Endothelial cell of umbilical vein (primary cell): ENCODE measurements around the gene C12orf57. TPM values are rescaled to one million over a fixed set of nuclear protein-coding genes. Genes with fewer than 3 reads are reported as not detected.

Experiments
- BruUV-seq: library from RNA; stranded (reverse); fragments of 400-500 nt; replicated peaks from 2 replicates; lab custom pipeline; 2021; lab: Mats Ljungman, UMichigan
- CTCF ChIA-PET: fragments of 300-600, 350-600 bp; sonication (Branson Sonifier 250); formaldehyde crosslinking; loops from one replicate; lab custom pipeline; 2021; ENCODE audit warnings: antibody characterized with exemption, inconsistent platforms; lab: Charles Lee
- POLR2A ChIA-PET: fragments of 300-600, 350-600 bp; sonication (Branson Sonifier 250); formaldehyde crosslinking; loops from one replicate; lab custom pipeline; 2021; ENCODE audit warnings: antibody characterized with exemption, inconsistent platforms; lab: Charles Lee
- DNase-seq: peaks from one replicate; pipeline ENCODE4 v3.0.0-alpha.2; 2011; ENCODE audit warnings: low read depth, low spot score
- FAIRE-seq: peaks from 2 replicates; lab custom pipeline; 2011; peaks lifted over from hg19 to GRCh38; lab: Jason Lieb, UNC
- H2AFZ ChIP-seq: 2 replicates; pipeline ENCODE4 v1.6.0; 2012; ENCODE audit warnings: low read depth, low read length, control low read depth, inconsistent platforms
- H3K27ac ChIP-seq: 2 replicates; pipeline ENCODE4 v1.5.1; 2011; ENCODE audit warnings: low read depth, mild to moderate bottlenecking, control low read depth, low read length, moderate library complexity; ENCODE audit not compliant: insufficient read depth
- H3K27me3 ChIP-seq, 2 experiments: 2 replicates each; pipeline versions ENCODE4 v1.6.0 to v1.6.1; 2011; ENCODE audit warnings: low read length in 2 of 2, mixed read lengths in 1 of 2; ENCODE audit not compliant: control insufficient read depth in 2 of 2, insufficient read depth in 2 of 2
- H3K36me3 ChIP-seq, 2 experiments: 2 replicates in 1 of 2; 3 replicates in 1 of 2; pipeline ENCODE4 v1.5.1; 2011; ENCODE audit warnings: low read length in 2 of 2, mild to moderate bottlenecking in 1 of 2, moderate library complexity in 1 of 2; ENCODE audit not compliant: control insufficient read depth in 2 of 2, insufficient read depth in 2 of 2; ENCODE audit errors: extremely low read depth in 1 of 2
- H3K4me1 ChIP-seq: 3 replicates; pipeline ENCODE4 v1.5.1; 2011; ENCODE audit warnings: mild to moderate bottlenecking, low read length; ENCODE audit not compliant: control insufficient read depth, insufficient read depth; ENCODE audit errors: extremely low read depth
- H3K4me2 ChIP-seq: 2 replicates; pipeline ENCODE4 v1.6.1; 2011; ENCODE audit warnings: low read length, control low read depth, mixed read lengths; ENCODE audit not compliant: insufficient read depth
- H3K4me3 ChIP-seq, 3 experiments: fragments of 200-600 bp in 1 of 3; sonication (generic), shearing (Covaris generic) in 1 of 3; replicated peaks in 1 of 3; 2 replicates each; pipeline ENCODE4 v1.5.1; 2011 to 2016; ENCODE audit warnings: control low read depth in 3 of 3, low read length in 3 of 3, mild to moderate bottlenecking in 2 of 3, inconsistent platforms in 1 of 3, low read depth in 1 of 3, moderate library complexity in 1 of 3; ENCODE audit not compliant: insufficient read depth in 1 of 3
- H3K79me2 ChIP-seq: 2 replicates; pipeline ENCODE4 v1.6.0; 2012; ENCODE audit warnings: low read length, inconsistent platforms; ENCODE audit not compliant: control insufficient read depth, insufficient read depth
- H3K9ac ChIP-seq: replicated peaks from 2 replicates; pipeline ENCODE3; 2011; ENCODE audit warnings: low read length, control low read depth; ENCODE audit not compliant: insufficient read depth; ENCODE audit errors: extremely low read depth
- H3K9me1 ChIP-seq: replicated peaks from 3 replicates; pipeline ENCODE4 v1.6.0; 2011; ENCODE audit warnings: mild to moderate bottlenecking, low read length; ENCODE audit not compliant: control insufficient read depth, insufficient read depth; ENCODE audit errors: extremely low read depth
- H3K9me3 ChIP-seq: replicated peaks from 2 replicates; pipeline ENCODE4 v1.5.1; 2012; ENCODE audit warnings: low read length, inconsistent platforms; ENCODE audit not compliant: control insufficient read depth, insufficient read depth
- H4K20me1 ChIP-seq: replicated peaks from 2 replicates; pipeline ENCODE3; 2011; ENCODE audit warnings: mild to moderate bottlenecking, low read length; ENCODE audit not compliant: control insufficient read depth, insufficient read depth; ENCODE audit errors: extremely low read depth
- CTCF ChIP-seq, 2 donors: IDR thresholded peaks; 1 replicate in 1 of 2; 2 replicates in 1 of 2; pipeline ENCODE4 v1.5.1; 2011; ENCODE audit warnings: low read length in 2 of 2, mild to moderate bottlenecking in 2 of 2, moderate library complexity in 2 of 2, control low read depth in 1 of 2, inconsistent platforms in 1 of 2, low read depth in 1 of 2; ENCODE audit not compliant: insufficient read depth in 1 of 2; ENCODE audit errors: extremely low read depth in 1 of 2
- FOS ChIP-seq: IDR thresholded peaks from 2 replicates; pipeline ENCODE4 v1.6.1; 2011; ENCODE audit warnings: mild to moderate bottlenecking, low read length, moderate library complexity, borderline replicate concordance; ENCODE audit not compliant: insufficient read depth
- GATA2 ChIP-seq: IDR thresholded peaks from 2 replicates; pipeline ENCODE4 v1.7.0; 2011; ENCODE audit warnings: low read depth, mild to moderate bottlenecking, moderate library complexity, mixed read lengths, low read length; ENCODE audit not compliant: insufficient read length, insufficient read depth
- JUN ChIP-seq: IDR thresholded peaks from 2 replicates; pipeline ENCODE4 v1.6.1; 2011; ENCODE audit warnings: borderline replicate concordance, low read depth; ENCODE audit not compliant: insufficient read length, insufficient read depth
- MAX ChIP-seq: IDR thresholded peaks from 2 replicates; pipeline ENCODE4 v1.6.1; 2011; ENCODE audit not compliant: insufficient read depth, insufficient read length
- MYC ChIP-seq: IDR thresholded peaks from one replicate; pipeline ENCODE4 v1.6.1; 2011; ENCODE audit warnings: mild to moderate bottlenecking, low read depth, low read length
- POLR2A ChIP-seq: IDR thresholded peaks from 2 replicates; pipeline ENCODE4 v1.6.1; 2012; ENCODE audit warnings: low read depth, mild to moderate bottlenecking, control low read depth, low read length
- dilution Hi-C: fragments of 300-500 bp; cut with MboI; formaldehyde crosslinking; loops from one replicate; pipeline ENCODE4 v1.15.0; 2019; ENCODE audit warnings: low sequenced_read_pairs; ENCODE audit not compliant: extremely low pct_ligation_motif_present
- intact Hi-C: fragments of 100-400 bp; cut with micrococcal nuclease; formaldehyde crosslinking; loops from one replicate; pipeline ENCODE4 v1.10.0; 2022
- polyA plus RNA-seq, 4 experiments: library from polyadenylated mRNA; depleted of rRNA in 3 of 4; stranded (reverse) in 3 of 4; unstranded in 1 of 4; fragments of >200 nt; gene quantifications; 2 replicates each; pipeline versions ENCODE4 v1.2.1 to v1.2.3, GENCODE V29; 2011 to 2012; ENCODE audit warnings: missing spikeins in 1 of 4
- total RNA-seq: library from RNA; stranded (reverse); gene quantifications from 2 replicates; pipeline ENCODE4 v1.2.3, GENCODE V29; 2021

The C12orf57 gene
- total and polyA plus RNA-seq, 2 donors (not counting 3 experiments of a cell fraction or from before 2014, with no cell fraction given) = 167 to 729 TPM

GRCh38 chr12:6939191-6939540, 4.7 kb upstream of the C12orf57 start:
- no peak overlapping the region for H3K4me2 ChIP-seq
- H3K4me1 ChIP-seq = peaks cover 13% of the 10 kb centered on the region
- no peaks in the 10 kb centered on the region for H4K20me1 ChIP-seq
- FAIRE-seq (no peak), DNase-seq (no peak)
- H3K9me3 ChIP-seq = no peaks in the 10 kb centered on the region
- TF ChIP-seq MAX (no peak), FOS (no peak), CTCF (IDR thresholded peaks at IDR 0.05; ENCODE audit: extremely low read depth in 1 of 2, insufficient read depth in 1 of 2, low read depth in 1 of 2, low read length in 2 of 2) (no peak), GATA2 (no peak), MYC (no peak), JUN (no peak), POLR2A (no peak)
- intact Hi-C loops = no loop called here
- H3K4me3 ChIP-seq = no peak overlapping the region
- no peaks in the 10 kb centered on the region for H3K27me3 ChIP-seq
- ChIA-PET CTCF (interaction anchor here (1.0 to 5.3 kb wide), 5 partner anchors 14 to 70 kb away, joined by 3 to 94 read pairs (median 9); partner anchors contain the start of gene SPSB2), POLR2A (interaction anchor here (1.0 kb wide), 1 partner anchor 66 kb away, joined by 3 read pairs; the partner anchor contains the start of gene SPSB2)
- no peak overlapping the region for H2AFZ ChIP-seq
- no peaks in the 10 kb centered on the region for H3K79me2 ChIP-seq
- dilution Hi-C loops = no loop called here
- H3K36me3 ChIP-seq = peaks cover 3 to 36% of the 10 kb centered on the region in 2 experiments
- no peaks in the 10 kb centered on the region for H3K9me1 ChIP-seq
- H3K27ac ChIP-seq = no peak overlapping the region
- H3K9ac ChIP-seq = no peak overlapping the region
- BruUV-seq = no TSS peak
